Measurements from ENCODE around the gene TECPR1.

DNA sequence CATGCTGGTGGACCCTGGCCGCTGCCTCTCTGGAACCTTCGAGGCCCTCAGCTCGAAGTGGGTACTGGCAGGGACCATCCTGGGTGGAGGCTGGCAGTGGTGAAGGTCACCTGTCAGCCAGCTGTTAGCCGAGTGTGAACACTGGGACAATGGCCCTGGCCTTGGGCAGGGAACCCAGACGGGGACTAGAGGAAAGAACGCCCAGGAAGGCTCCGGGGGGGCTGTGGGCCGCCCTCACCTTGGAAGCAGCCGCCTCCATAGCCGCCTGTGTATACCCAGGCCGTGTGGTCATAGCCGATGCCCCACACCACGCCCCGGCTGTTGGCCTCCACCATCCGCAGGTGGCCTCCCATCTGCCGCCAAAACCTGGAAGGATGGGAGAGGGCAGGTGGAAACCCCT lies 23.2 kb downstream of the TECPR1 start:
- TF ChIP-seq, protein P1, sequence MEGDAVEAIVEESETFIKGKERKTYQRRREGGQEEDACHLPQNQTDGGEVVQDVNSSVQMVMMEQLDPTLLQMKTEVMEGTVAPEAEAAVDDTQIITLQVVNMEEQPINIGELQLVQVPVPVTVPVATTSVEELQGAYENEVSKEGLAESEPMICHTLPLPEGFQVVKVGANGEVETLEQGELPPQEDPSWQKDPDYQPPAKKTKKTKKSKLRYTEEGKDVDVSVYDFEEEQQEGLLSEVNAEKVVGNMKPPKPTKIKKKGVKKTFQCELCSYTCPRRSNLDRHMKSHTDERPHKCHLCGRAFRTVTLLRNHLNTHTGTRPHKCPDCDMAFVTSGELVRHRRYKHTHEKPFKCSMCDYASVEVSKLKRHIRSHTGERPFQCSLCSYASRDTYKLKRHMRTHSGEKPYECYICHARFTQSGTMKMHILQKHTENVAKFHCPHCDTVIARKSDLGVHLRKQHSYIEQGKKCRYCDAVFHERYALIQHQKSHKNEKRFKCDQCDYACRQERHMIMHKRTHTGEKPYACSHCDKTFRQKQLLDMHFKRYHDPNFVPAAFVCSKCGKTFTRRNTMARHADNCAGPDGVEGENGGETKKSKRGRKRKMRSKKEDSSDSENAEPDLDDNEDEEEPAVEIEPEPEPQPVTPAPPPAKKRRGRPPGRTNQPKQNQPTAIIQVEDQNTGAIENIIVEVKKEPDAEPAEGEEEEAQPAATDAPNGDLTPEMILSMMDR (conservative IDR thresholded peaks at IDR 0.05 in 1 of 2, IDR thresholded peaks at IDR 0.05 in 1 of 2; ENCODE audit: low read depth in 1 of 2, low read length in 2 of 2) = no peak
- no peak for TF ChIP-seq EZH2 (IDR thresholded peaks at IDR 0.05; ENCODE audit: low read length, missing control alignments)
